B cell (primary cell): ENCODE data around the gene OR52N4.

ENCODE experiments used
- EZH2 ChIP-seq: IDR thresholded peaks from 2 replicates; pipeline ENCODE4 v1.6.1; 2012; ENCODE audit warnings: borderline replicate concordance, low read depth, mild to moderate bottlenecking, moderate library complexity, low read length; ENCODE audit not compliant: insufficient read depth, poor library complexity, severe bottlenecking
- TF ChIP-seq, protein P1 (sequence below): fragments of 200-600 bp; IDR thresholded peaks from one replicate; pipeline ENCODE4 v1.8.0; 2022; ENCODE audit warnings: antibody characterized with exemption, mild to moderate bottlenecking

DNA sequence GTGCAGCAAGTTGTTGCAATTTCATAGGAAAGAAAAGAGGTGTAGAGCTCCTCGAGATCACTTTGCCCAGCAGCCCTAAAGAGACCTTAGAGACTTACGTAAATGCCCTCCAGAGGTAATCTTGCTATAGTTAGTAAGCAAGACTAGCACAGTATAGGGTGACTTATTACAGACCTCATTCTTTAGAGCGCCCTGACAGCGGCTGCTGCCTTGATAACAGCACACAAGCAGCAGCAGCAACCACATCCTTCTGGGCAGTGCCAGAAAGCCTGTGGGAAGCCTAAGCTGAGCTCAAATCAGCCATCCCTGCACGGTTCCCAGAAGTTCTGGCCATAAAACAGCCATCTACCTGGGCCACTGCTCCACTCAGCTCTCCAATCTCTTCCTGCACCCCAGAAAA is 40.3 kb upstream of the OR52N4 start:
- TF ChIP-seq, protein P1, sequence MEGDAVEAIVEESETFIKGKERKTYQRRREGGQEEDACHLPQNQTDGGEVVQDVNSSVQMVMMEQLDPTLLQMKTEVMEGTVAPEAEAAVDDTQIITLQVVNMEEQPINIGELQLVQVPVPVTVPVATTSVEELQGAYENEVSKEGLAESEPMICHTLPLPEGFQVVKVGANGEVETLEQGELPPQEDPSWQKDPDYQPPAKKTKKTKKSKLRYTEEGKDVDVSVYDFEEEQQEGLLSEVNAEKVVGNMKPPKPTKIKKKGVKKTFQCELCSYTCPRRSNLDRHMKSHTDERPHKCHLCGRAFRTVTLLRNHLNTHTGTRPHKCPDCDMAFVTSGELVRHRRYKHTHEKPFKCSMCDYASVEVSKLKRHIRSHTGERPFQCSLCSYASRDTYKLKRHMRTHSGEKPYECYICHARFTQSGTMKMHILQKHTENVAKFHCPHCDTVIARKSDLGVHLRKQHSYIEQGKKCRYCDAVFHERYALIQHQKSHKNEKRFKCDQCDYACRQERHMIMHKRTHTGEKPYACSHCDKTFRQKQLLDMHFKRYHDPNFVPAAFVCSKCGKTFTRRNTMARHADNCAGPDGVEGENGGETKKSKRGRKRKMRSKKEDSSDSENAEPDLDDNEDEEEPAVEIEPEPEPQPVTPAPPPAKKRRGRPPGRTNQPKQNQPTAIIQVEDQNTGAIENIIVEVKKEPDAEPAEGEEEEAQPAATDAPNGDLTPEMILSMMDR = no peak
- TF ChIP-seq EZH2 = no peak
